Epithelial cell of prostate (primary cell): ENCODE data around the gene OCSTAMP.

Experiments
- DNase-seq: peaks from one replicate; pipeline ENCODE4 v3.0.0-alpha.2; 2011; ENCODE audit warnings: low read depth, low spot score
- H3K27ac ChIP-seq: fragments of 450-650 bp; 2 replicates; pipeline ENCODE4 v1.5.1; 2017; ENCODE audit warnings: mild to moderate bottlenecking

OCSTAMP gene

GRCh38 chr20:46523696-46524328, 26.6 kb downstream of the OCSTAMP start:
- DNase-seq, result no peak

GRCh38 chr20:46523108-46523507, 27.3 kb downstream of the OCSTAMP start:
- no peak overlapping the region for H3K27ac ChIP-seq
- DNase-seq, result no peak

More at GRCh38 chr20:46523696-46524328, 26.6 kb downstream of the OCSTAMP start:
- no peak overlapping the region for H3K27ac ChIP-seq

- DNase-seq, result peak; percentile 18
- H3K27ac ChIP-seq, result no peak overlapping the region
These were observed 29.4 kb downstream of the OCSTAMP start for GRCh38 chr20:46520976-46521579.

DNA sequence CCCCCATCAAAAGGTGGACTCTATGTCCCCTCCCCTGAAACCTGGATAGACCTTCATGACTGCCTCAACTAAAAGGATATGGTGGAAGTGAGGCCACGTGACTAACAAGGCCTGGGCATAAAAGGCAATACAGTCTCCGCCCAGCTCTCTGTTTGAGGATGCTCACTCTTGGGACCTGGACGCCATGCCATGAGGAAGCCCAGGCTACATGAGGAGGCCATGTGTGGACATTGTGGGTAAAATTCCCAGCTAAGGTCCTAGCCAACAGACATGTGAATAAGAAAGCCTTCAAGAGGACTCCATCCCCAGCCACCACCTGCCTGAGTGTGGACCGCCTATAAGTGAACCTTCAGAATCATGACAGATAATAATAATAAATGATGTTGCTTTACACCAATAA, 29.9 kb downstream of the OCSTAMP start:
- no peak overlapping the region for H3K27ac ChIP-seq
- no peak for DNase-seq

DNA sequence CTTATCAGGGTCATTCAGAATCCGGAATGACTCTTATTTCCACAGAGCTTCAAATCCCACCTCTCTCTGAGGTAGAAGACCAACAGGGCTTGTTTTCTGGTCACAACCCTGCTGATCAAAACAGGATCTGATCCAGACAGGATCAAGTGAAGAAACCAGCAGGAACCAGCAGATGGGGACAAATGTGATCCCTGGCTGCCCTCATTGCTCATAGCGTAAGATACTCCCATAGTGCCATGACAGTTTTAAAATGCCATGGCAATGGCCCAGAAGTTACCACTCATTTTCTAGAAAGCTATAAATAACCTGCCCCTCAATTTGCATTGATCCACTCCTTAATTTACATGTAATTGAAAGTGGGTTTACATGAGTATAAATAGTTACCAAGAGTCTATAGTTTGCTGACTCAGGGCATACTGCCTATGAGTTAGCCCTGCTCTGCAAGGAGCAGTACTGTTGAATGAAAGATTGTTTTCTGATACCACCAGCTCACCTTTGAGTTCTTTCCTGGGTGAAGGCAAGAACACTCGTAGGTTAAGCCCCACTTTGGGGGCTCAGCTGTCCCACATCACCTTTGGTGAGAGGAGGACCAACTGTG, 30.9 kb downstream of the OCSTAMP start:
- DNase-seq, result no peak
- H3K27ac ChIP-seq, result no peak overlapping the region

DNA sequence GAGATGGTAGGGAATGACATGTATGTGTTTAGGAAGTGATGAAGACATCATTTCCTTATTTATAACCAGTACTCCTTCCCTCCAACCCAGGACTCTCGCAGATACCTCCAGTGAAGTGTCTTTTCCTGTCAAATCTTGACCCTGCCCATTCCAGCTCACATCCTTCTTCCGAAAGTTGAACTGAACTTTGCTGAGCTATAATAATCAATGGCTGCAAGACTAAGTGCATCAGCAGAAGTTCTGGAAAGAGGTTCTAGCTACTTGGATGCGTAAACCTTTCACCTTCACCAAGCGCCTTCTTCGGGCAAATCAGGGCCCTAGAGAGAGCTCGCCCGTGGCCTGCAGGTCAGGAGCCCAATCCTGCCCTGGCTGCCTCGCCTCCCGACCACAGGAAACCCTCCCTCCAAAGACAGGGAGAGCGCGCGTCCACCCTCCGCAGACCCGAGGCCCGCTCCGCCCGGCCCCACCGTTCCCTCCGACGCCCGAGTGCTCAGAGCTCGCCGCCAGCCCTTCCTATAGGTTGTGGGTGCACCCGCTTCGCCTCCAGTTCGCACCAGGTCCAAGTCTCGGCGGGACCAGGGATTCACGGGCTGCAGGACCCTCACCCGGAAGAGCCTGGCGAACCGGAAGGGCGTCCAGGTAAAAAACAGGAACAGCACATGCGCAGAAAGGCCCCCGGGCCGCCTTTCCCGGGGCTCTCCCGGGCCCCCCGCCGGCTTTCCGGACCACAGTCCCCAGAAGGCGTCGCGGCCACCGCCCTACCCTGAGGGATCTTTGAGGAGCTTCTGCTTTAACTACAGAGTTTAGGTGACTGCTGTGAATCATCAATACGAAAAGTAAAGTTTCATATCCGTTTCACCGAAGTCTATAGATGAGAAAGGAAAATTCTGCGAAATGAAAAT, 37.3 kb downstream of the OCSTAMP start, which contains the start of gene ZNF334:
Gene ZNF334 (minus strand): TSS at position 617 of the 902 bp plus-strand sequence. CDS start 1,457 bp downstream, outside the sequence.
- no peak for DNase-seq
- H3K27ac ChIP-seq, result peak within 1 kb of the TSS; percentile 67

GRCh38 chr20:46509523-46509922, 40.9 kb downstream of the OCSTAMP start:
- DNase-seq, result no peak
- no peak overlapping the region for H3K27ac ChIP-seq

DNA sequence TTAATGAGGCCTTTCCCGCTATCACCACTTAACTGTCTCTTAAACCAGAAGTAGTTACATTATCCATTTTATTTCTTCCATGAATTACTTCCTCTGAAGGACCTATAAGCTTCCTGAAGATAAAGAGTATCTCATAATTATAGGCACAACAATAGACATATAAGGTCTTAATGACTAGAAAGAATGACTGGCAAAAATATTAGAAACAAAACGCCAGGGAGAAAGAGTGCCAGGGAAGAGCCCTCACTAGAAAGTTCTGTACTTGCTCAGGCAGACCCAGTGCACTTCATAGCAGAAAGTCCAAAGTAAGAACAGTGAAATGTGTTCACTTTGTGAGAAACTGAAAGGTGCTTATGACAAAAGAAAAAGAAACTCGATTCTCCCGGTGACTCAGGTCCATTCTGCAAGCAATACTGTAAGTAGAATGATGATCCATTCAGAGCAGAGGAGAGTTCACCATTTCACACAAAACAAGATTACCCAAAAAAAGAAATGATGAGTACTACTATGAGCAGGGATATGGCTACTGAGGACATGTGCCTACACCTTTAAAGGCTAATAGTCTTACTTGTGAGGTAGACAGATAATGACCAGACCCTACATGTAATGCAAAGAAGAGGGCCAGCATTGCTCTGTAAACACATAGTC, 42.6 kb downstream of the OCSTAMP start:
- DNase-seq, result no peak
- no peak overlapping the region for H3K27ac ChIP-seq

DNA sequence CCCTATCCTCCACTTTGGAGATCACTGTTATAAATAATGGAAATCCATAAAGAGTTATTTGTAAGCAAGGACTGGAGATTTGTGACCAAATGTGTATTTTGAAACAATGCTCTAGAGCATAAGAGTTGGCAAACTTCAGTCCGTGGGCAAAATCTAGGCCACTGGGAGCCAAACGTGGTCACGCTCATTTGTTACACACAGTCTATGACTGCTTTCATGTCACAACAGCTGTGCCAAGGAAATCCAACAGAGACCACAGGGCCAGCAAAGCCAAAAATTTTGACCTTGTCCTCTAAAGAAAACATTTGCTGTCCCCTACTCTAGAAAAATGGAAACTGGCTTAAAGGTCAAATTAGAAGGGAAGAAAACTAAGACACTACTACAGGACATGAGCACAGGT, 44.9 kb downstream of the OCSTAMP start:
- DNase-seq, result no peak
- H3K27ac ChIP-seq, result no peak overlapping the region

- no peak overlapping the region for H3K27ac ChIP-seq
- no peak for DNase-seq
These were observed 48.5 kb downstream of the OCSTAMP start for GRCh38 chr20:46501961-46502360.

DNA sequence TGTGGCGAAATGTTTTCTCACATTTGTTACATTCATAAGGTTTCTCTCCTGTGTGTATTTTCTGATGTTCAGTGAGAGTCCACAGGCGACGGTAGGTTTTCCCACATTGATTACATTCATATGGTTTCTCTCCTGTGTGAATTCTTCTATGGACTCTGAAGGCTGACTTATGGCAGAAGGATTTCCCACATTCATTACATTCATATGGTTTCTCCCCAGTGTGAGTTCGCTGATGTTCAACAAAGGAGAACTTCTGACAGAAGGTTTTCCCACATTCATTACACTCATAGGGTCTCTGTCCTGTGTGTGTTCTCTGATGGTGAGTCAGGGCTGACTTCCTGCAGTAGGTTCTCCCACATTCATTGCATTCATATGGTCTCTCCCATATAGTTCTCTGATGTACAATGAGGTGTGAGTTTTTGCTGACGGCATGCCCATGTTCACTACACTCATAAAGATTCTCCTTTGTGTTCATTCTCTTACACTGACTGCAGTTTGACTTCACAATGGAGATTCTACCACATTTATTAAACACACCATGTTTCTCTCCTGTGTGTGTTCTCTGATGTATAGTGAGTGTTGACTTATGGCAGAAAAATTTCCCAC, 49.0 kb downstream of the OCSTAMP start:
- no peak overlapping the region for H3K27ac ChIP-seq

GRCh38 chr20:46494077-46494476, 56.4 kb downstream of the OCSTAMP start:
- no peak for DNase-seq

More for the DNA sequence above, 49.0 kb downstream of the OCSTAMP start:
- DNase-seq, result no peak

DNA sequence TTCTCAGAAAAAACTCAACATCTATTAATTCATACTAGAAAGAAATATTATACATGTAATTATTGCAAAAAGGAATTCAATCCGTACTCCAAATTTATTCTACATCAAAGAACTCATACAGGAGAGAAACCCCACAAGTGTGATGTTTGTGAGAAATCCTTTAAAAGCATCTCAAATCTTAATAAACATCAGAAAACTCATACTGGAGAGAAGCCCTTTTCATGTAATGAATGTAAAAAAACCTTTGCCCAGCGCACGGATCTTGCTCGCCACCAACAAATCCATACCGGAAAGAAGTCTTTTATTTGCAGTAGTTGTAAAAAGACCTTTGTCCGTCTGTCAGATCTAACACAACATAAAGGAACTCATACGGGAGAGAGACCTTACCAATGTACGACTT, 59.1 kb downstream of the OCSTAMP start:
- no peak for DNase-seq
- H3K27ac ChIP-seq, result no peak overlapping the region

More at GRCh38 chr20:46494077-46494476, 56.4 kb downstream of the OCSTAMP start:
- no peak overlapping the region for H3K27ac ChIP-seq
